HG03159 (cell line): Measurements from ENCODE around the gene YIF1B.
A peak's percentile ranks its signal among the peaks of the same experiment; 100 is the strongest.
"Not testable (repeated sequence)": the region's sequence is repeated elsewhere in the genome, so short reads cannot be mapped to it uniquely, and the experiment has no call there.

Experiments used
- ATAC-seq: cut with Tn5 transposase; IDR thresholded peaks from one replicate; pipeline ENCODE4 v1.9.1; 2021; ENCODE audit warnings: mild to moderate bottlenecking, moderate library complexity; ENCODE audit not compliant: unreplicated experiment

Gene YIF1B

GRCh38 chr19:38277969-38278680, 37.6 kb downstream of the YIF1B start:
- ATAC-seq, result no peak

DNA sequence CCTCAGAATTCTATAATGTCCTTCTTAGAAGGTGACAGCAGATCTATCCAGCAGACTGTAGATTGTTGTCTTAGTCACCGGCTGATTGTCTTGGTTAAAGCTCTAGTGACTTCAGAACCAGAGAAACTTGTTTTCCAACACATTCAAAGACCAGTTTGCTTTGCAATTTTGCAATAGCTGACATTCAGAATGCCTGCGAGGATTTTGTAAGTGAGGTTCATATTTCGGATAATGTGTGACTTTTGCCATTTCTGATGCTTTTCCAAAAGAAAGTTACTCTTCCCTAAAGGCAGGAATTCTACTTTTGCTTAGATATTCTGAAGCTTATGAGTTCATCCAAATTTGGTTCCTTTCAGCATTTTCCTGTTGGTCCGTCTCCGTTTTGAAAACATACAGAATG, 38.2 kb downstream of the YIF1B start:
- ATAC-seq, result no peak

- no peak for ATAC-seq
These were observed 38.7 kb downstream of the YIF1B start for GRCh38 chr19:38276942-38277517.

DNA sequence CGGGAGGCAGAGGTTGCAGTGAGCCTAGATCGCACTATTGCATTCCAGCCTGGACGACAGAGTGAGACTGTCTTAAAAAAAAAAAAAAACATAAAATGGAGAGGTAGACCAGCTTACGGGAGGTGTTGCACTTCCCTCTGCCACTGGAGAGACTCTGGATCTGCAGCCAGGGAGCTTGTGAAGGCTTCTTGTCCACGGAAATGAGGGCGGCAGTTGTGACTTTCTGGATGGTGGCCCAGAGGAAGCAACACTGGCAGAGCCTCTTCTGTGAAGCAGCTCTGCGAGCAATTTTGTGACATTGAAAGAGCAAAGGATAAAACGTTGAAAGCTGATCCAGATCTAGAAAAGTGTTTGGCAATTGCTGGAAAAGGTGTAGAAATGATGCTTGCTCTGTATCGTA, 41.0 kb downstream of the YIF1B start:
- no peak for ATAC-seq

GRCh38 chr19:38273499-38273898, 42.2 kb downstream of the YIF1B start:
- no peak for ATAC-seq

GRCh38 chr19:38270587-38271167, 45.1 kb downstream of the YIF1B start:
- no peak for ATAC-seq

DNA sequence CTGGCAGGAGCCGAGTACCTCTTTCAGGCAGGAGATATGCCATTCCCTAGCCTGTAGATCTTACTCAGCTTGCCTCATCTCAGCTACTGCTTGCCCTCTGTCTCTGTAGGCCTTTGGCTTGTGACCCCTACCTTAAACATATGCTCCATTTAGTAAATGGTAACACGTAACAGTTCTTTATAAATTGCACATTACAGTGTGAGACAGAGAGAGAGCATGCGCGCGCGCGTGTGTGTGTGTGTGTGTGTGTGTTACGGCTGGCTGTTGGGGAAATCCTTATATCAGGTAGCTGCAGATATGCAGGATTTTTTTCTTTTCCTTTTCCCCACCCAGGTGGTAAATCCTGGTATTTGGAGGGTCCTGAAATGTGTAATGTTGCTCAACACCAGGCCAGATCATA, 47.2 kb downstream of the YIF1B start:
- no peak for ATAC-seq

GRCh38 chr19:38267761-38268483, 47.8 kb downstream of the YIF1B start:
- no peak for ATAC-seq

DNA sequence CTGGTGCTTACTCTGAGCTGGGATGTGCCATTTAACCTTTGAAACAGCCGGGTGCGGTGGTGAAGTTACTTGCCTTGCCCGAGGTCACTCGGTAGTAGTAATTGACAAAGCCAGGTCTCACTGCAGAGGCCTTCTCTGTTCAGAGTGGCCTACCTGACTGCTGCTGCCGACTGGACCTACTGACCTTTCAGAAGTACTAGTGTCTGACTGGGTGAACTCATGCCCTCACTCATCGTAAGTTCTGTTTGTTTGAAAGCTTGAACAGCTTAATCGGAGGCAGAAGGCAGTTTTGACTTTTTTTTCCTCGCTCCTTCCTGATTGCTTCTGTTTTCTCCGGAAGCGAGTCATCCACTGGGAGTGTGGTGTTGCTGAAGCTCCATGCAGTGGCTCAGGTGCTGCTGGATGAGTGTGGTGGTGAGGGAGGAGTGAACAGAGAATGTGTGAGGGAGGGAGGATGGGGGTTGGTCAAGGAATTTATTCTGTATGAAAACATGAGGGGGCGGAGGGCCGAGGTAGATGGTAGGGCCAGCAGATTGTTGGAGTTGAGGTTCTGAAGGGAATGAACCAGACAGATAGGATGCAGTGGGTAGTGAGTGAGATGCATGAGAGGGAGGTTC, 48.7 kb downstream of the YIF1B start:
- ATAC-seq, result no peak

GRCh38 chr19:38265921-38266429, 49.8 kb downstream of the YIF1B start:
- ATAC-seq, result no peak

GRCh38 chr19:38265213-38265861, 50.4 kb downstream of the YIF1B start:
- ATAC-seq, result no peak

GRCh38 chr19:38264486-38265212, 51.1 kb downstream of the YIF1B start, which contains the start of gene SPINT2:
SPINT2 (plus strand) TSS chr19:38264573; CDS start chr19:38264893, 320 bp downstream.
- peak; percentile 44 for ATAC-seq

DNA sequence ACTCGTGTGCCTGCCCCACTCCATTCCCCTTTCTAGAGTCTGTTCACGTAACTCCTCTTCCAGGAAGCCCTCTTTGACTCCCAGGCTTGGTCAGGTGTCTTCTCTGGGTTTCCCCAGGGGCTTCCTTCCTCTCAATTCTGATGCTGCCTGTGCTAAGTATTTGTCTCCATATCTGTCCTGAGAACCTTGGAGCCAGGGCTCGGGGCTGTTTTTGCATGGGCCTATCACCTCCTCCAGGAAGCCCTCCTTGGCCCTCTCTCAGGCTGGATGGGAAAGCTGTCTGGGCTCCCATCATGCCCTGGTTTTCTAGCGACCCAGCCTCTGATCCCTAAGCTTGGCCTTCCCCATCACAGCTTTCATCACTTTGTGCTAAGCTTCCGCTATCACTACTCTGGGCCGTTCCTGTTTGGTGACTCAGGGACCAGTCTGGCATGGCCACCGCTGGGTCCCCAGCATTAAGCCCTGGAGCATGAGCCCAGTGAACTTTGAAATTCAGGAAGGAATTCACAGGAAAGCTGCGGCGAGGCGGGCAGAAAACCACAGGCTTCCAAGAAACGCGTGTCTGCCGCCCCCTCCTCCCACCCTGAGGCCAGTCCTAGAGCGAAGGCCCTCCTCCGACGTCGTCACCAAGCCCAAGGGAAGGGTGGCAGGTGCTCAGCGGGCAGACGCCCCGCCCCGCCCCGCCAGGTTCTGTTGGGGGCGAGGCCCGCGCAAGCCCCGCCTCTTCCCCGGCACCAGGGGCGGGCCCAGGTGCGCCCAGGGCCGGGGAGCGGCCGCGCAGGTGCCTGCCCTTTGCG, 51.9 kb downstream of the YIF1B start:
- ATAC-seq, result peak; percentile 63

GRCh38 chr19:38262585-38263268, 53.0 kb downstream of the YIF1B start:
- ATAC-seq, result no peak

GRCh38 chr19:38261942-38262341, 53.8 kb downstream of the YIF1B start:
- ATAC-seq, result not testable (repeated sequence)

GRCh38 chr19:38255383-38256014, 60.2 kb downstream of the YIF1B start:
- ATAC-seq, result no peak

DNA sequence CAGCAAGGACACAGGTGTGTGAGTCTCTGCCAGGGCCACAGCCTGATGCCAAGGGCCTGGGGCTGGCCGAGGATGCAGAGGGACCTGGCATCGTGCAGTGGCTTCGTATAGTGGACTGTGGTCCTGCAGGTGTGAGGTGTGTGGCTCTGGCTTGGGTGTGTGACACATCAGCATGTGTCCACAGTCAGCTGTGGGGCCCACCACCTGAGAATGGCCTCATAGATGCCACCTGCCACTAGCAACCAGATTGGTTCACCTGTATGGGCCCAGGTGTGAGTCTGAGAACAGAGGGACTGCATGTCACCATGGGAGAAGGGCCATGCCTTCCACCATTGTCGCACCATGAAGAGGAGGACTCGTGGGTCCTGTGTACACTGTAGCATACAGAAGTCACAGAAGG, 62.0 kb downstream of the YIF1B start:
- no peak for ATAC-seq
